ENCODE results near the gene SMO.

DNA sequence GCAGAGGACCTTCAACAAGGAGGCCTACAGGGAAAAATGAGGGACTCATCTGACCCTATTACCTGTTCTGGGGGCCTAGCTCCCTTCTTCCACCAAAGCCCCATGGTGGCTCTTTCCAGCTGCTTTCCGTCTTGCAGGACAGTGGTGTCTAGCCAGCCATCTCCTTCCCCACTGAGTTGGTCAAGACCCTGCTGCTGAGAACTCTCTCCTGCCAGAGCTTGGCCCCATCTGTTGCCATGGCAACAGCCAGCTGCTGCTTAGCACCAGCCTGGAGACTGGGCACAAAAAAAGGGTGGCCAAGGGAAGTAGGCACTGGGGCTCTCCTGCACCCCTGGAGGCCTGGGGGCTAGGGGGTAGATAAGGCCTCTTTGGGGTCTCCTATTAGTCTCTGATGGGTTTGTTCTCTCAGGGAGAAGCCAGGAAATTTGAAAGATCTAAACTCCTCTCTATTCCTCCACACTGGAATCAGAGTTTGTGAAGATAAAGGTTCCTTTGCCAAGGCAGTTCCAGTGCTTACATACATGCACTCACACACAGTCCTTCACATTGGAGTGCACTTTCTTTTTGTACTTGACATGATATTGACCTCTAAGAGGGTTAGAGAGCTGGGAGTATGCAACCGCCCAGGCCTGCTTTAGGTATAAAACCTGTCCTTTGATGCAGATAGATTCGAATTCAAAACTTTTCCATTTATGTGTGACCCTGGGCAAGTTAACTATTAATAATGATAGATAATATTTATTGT is 28.1 kb upstream of the SMO start:
- TF ChIP-seq POLR2AphosphoS5 (IDR thresholded peaks at IDR 0.05; ENCODE audit: low read depth, low read length) (no peak), TCF7L2 (IDR thresholded peaks at IDR 0.05; ENCODE audit: low read depth, low read length) (no peak)
- TF ChIP-seq, protein P1, sequence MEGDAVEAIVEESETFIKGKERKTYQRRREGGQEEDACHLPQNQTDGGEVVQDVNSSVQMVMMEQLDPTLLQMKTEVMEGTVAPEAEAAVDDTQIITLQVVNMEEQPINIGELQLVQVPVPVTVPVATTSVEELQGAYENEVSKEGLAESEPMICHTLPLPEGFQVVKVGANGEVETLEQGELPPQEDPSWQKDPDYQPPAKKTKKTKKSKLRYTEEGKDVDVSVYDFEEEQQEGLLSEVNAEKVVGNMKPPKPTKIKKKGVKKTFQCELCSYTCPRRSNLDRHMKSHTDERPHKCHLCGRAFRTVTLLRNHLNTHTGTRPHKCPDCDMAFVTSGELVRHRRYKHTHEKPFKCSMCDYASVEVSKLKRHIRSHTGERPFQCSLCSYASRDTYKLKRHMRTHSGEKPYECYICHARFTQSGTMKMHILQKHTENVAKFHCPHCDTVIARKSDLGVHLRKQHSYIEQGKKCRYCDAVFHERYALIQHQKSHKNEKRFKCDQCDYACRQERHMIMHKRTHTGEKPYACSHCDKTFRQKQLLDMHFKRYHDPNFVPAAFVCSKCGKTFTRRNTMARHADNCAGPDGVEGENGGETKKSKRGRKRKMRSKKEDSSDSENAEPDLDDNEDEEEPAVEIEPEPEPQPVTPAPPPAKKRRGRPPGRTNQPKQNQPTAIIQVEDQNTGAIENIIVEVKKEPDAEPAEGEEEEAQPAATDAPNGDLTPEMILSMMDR (IDR thresholded peaks at IDR 0.05) = no peak
